PC-9 (cell line): ENCODE measurements around the gene DYNC1H1. TPM values are rescaled to one million over a fixed set of nuclear protein-coding genes. Genes with fewer than 3 reads are reported as not detected.

Experiments
- BruUV-seq: library from RNA; stranded (reverse); fragments of 400-500 nt; replicated peaks from 2 replicates; lab custom pipeline; 2021; lab: Mats Ljungman, UMichigan
- CTCF ChIA-PET: fragments of 300-600 bp; sonication (Branson Sonifier 250); formaldehyde crosslinking; loops from one replicate; lab custom pipeline; 2022; ENCODE audit warnings: antibody characterized with exemption; lab: Charles Lee
- POLR2A ChIA-PET: fragments of 300-600 bp; sonication (Branson Sonifier 250); formaldehyde crosslinking; loops from one replicate; lab custom pipeline; 2022; ENCODE audit warnings: antibody characterized with exemption; ENCODE audit not compliant: unreplicated experiment; lab: Charles Lee
- DNase-seq, 2 experiments: peaks; one replicate each; pipeline versions ENCODE4 v3.0.0 to v3.0.0-alpha.2; 2015 to 2022; ENCODE audit warnings: mixed read lengths in 1 of 2
- H2AFZ ChIP-seq: fragments of 200-600 bp; sonication (generic); 2 replicates; pipeline ENCODE4 v1.8.1; 2017; ENCODE audit warnings: antibody characterized with exemption
- H3F3A ChIP-seq: fragments of 200-600 bp; sonication (generic); 2 replicates; pipeline ENCODE4 v1.8.1; 2017; ENCODE audit warnings: antibody characterized with exemption, mild to moderate bottlenecking, low read depth; ENCODE audit not compliant: insufficient read depth
- H3K27ac ChIP-seq: fragments of 200-600 bp; sonication (generic); 2 replicates; pipeline ENCODE4 v1.6.1; 2016; ENCODE audit warnings: mixed run types
- H3K27me3 ChIP-seq: fragments of 200-600 bp; sonication (generic); 2 replicates; pipeline ENCODE4 v1.6.1; 2016; ENCODE audit warnings: low read depth, mixed run types; ENCODE audit not compliant: insufficient read depth
- H3K36me3 ChIP-seq: fragments of 200-600 bp; sonication (generic); 2 replicates; pipeline ENCODE4 v1.6.1; 2016; ENCODE audit warnings: low read depth, mixed run types
- H3K4me1 ChIP-seq: fragments of 200-600 bp; sonication (generic); replicated peaks from 2 replicates; pipeline ENCODE4 v1.6.1; 2016; ENCODE audit warnings: mixed run types; ENCODE audit not compliant: insufficient read depth
- H3K4me2 ChIP-seq: fragments of 200-600 bp; sonication (generic); 2 replicates; pipeline ENCODE4 v1.6.1; 2017; ENCODE audit warnings: mixed run types
- H3K4me3 ChIP-seq: fragments of 200-600 bp; sonication (generic); 2 replicates; pipeline ENCODE4 v1.6.1; 2016; ENCODE audit warnings: mixed run types
- H3K79me2 ChIP-seq: fragments of 200-600 bp; sonication (generic); 2 replicates; pipeline ENCODE4 v1.6.1; 2017; ENCODE audit warnings: low read depth, mixed run types
- H3K9me2 ChIP-seq: fragments of 200-600 bp; sonication (generic); 2 replicates; pipeline ENCODE4 v1.8.1; 2017; ENCODE audit warnings: mild to moderate bottlenecking; ENCODE audit not compliant: insufficient read depth
- H3K9me3 ChIP-seq: fragments of 200-600 bp; sonication (generic); 2 replicates; pipeline ENCODE4 v1.8.1; 2016; ENCODE audit warnings: low read depth; ENCODE audit not compliant: insufficient read depth
- H4K20me1 ChIP-seq: fragments of 200-600 bp; sonication (generic); 2 replicates; pipeline ENCODE4 v1.8.1; 2017; ENCODE audit not compliant: insufficient read depth
- EZH2 ChIP-seq: fragments of 200-600 bp; sonication (generic); IDR thresholded peaks from 2 replicates; pipeline ENCODE4 v1.8.0; 2017; ENCODE audit warnings: antibody characterized with exemption, low read depth
- intact Hi-C: fragments of 100-400 bp; cut with micrococcal nuclease; formaldehyde crosslinking; loops from one replicate; pipeline ENCODE4 v1.10.0; 2022; ENCODE audit not compliant: unreplicated experiment
- total RNA-seq: library from RNA; stranded (reverse); gene quantifications from 2 replicates; pipeline ENCODE4 v1.2.3, GENCODE V29; 2021
- TF ChIP-seq, protein P1 (sequence below): fragments of 200-600 bp; sonication (generic); conservative IDR thresholded peaks from 2 replicates; pipeline ENCODE4 v1.6.1; 2017; ENCODE audit warnings: mixed run types, antibody characterized with exemption, mild to moderate bottlenecking, moderate library complexity

Gene DYNC1H1
- total RNA-seq, 1 experiment from 2014 or later: 1,268 TPM

GRCh38 chr14:102085488-102085887 is 121.1 kb downstream of the DYNC1H1 start:
- BruUV-seq: TSS peak; percentile 43
- no peak overlapping the region for H2AFZ ChIP-seq
- peaks cover 55% of the 10 kb centered on the region for H3K4me1 ChIP-seq
- peaks cover 56% of the 10 kb centered on the region for H4K20me1 ChIP-seq
- peaks cover 58% of the 10 kb centered on the region for H3K36me3 ChIP-seq
- no peak for TF ChIP-seq EZH2
- TF ChIP-seq, protein P1, sequence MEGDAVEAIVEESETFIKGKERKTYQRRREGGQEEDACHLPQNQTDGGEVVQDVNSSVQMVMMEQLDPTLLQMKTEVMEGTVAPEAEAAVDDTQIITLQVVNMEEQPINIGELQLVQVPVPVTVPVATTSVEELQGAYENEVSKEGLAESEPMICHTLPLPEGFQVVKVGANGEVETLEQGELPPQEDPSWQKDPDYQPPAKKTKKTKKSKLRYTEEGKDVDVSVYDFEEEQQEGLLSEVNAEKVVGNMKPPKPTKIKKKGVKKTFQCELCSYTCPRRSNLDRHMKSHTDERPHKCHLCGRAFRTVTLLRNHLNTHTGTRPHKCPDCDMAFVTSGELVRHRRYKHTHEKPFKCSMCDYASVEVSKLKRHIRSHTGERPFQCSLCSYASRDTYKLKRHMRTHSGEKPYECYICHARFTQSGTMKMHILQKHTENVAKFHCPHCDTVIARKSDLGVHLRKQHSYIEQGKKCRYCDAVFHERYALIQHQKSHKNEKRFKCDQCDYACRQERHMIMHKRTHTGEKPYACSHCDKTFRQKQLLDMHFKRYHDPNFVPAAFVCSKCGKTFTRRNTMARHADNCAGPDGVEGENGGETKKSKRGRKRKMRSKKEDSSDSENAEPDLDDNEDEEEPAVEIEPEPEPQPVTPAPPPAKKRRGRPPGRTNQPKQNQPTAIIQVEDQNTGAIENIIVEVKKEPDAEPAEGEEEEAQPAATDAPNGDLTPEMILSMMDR: no peak
- H3K27me3 ChIP-seq: no peaks in the 10 kb centered on the region
- ChIA-PET CTCF (interaction anchor here (0.6 to 0.7 kb wide), 2 partner anchors 112 to 1052 kb away, joined by 3 read pairs; no protein-coding TSS in a partner anchor), POLR2A (interaction anchor here (0.6 kb wide), 3 partner anchors 13 to 219 kb away, joined by 6 to 8 read pairs (median 6); no protein-coding TSS in a partner anchor)
- H3F3A ChIP-seq: peaks cover 64% of the 10 kb centered on the region
- peaks cover 72% of the 10 kb centered on the region for H3K79me2 ChIP-seq
- peak overlapping the region; percentile 89 for H3K4me3 ChIP-seq
- peak overlapping the region; percentile 70 for H3K27ac ChIP-seq
- intact Hi-C loops: loop anchor here (10.0 kb wide), 1 partner anchor 1249 kb away; the partner anchor contains the start of gene EIF5
- DNase-seq: peak in 1 of 2 experiments; percentile 34
- H3K9me3 ChIP-seq: no peaks in the 10 kb centered on the region
- H3K9me2 ChIP-seq: no peaks in the 10 kb centered on the region
- H3K4me2 ChIP-seq: peak overlapping the region; percentile 88

DNA sequence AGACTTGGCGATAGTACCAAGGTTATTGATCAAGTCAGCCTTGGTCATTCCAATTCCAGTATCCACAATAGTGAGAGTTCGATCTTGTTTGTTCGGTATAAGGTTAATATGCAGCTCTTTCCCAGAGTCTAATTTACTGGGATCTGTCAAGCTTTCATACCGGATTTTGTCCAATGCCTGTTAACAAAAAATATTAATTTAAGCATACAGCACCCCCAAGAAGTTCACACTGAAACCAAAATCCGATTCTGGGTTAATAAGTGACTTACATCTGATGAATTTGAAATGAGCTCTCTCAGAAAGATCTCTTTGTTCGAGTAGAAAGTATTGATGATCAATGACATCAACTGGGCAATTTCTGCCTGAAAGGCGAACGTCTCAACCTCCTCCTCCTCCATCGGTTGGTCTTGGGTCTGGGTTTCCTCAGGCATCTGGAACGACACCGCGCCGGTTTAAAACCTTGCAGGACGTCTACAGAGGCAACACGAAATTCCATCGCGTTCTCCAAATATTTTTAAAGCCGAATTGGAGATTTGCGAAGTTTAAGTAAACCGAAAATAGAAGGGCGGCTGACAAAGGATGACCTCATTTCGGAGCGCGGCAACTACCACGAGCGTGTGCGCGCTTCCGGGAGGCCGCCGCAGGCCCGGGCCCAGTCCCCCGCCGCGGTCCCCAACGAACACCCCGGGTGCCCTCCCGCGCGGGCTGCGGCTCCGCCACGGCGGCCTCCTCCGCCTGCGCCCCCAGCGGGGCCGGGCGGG is 121.8 kb downstream of the DYNC1H1 start:
- peak overlapping the region; percentile 89 for H3K4me3 ChIP-seq
- H3K4me1 ChIP-seq: peaks cover 51% of the 10 kb centered on the region
- H3K36me3 ChIP-seq: peaks cover 52% of the 10 kb centered on the region
- no peaks in the 10 kb centered on the region for H3K27me3 ChIP-seq
- H3F3A ChIP-seq: peaks cover 58% of the 10 kb centered on the region
- H3K9me3 ChIP-seq: no peaks in the 10 kb centered on the region
- peaks cover 50% of the 10 kb centered on the region for H4K20me1 ChIP-seq
- TF ChIP-seq, protein P1: 0 out of 2 replicates have a peak, but pooled peaks have one; percentile 14
- TF ChIP-seq EZH2: no peak
- CTCF ChIA-PET: interaction anchor here (0.6 kb wide), 1 partner anchor 113 kb away, joined by 3 read pairs; no protein-coding TSS in a partner anchor
- intact Hi-C loops: loop anchor here (2.0 to 10.0 kb wide), 3 partner anchors 53 to 1249 kb away; partner anchors contain the start of genes EIF5 and WDR20
- H3K9me2 ChIP-seq: no peaks in the 10 kb centered on the region
- no peak for DNase-seq
- peaks cover 67% of the 10 kb centered on the region for H3K79me2 ChIP-seq
- peak overlapping the region; percentile 88 for H3K4me2 ChIP-seq
- 0 out of 2 replicates have a peak overlapping the region, but pooled peaks have one; percentile 3 for H2AFZ ChIP-seq
- H3K27ac ChIP-seq: peak overlapping the region; percentile 70
- no TSS peak for BruUV-seq
- POLR2A ChIA-PET: interaction anchor here (0.6 to 0.8 kb wide), 3 partner anchors 14 to 325 kb away, joined by 6 to 8 read pairs (median 7); no protein-coding TSS in a partner anchor

DNA sequence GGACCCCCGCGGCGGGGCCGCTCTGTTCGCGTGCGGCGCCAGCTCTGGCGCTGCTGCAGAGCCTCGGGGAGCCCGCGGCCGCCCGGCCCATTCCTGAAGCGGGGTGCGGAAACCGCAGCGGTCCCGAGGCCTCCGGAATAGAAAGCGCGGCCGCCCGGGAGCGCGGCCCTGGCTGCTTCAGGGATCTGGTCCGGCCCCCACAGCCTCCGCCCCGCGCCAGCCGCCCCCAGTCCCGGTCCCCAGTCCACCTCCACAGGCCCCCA is 122.3 kb downstream of the DYNC1H1 start:
- H3K27me3 ChIP-seq: no peaks in the 10 kb centered on the region
- H3K27ac ChIP-seq: peak overlapping the region; percentile 70
- H3K4me3 ChIP-seq: peak overlapping the region; percentile 89
- no TSS peak for BruUV-seq
- peak overlapping the region; percentile 88 for H3K4me2 ChIP-seq
- intact Hi-C loops: loop anchor here (2.0 to 10.0 kb wide), 3 partner anchors 52 to 1248 kb away; partner anchors contain the start of genes EIF5 and WDR20
- H3K9me3 ChIP-seq: no peaks in the 10 kb centered on the region
- H3K4me1 ChIP-seq: peaks cover 46% of the 10 kb centered on the region
- H4K20me1 ChIP-seq: peaks cover 46% of the 10 kb centered on the region
- H3K36me3 ChIP-seq: peaks cover 47% of the 10 kb centered on the region
- H3K9me2 ChIP-seq: no peaks in the 10 kb centered on the region
- POLR2A ChIA-PET: interaction anchor here (0.8 kb wide), 1 partner anchor 326 kb away, joined by 7 read pairs; no protein-coding TSS in a partner anchor
- H3K79me2 ChIP-seq: peaks cover 62% of the 10 kb centered on the region
- DNase-seq: no peak
- no peak for TF ChIP-seq EZH2
- TF ChIP-seq, protein P1: no peak
- H3F3A ChIP-seq: peaks cover 53% of the 10 kb centered on the region
- CTCF ChIA-PET: no interaction called here
- no peak overlapping the region for H2AFZ ChIP-seq
